PC-9 (cell line): ENCODE data around the gene PRKCB.

Experiments used
- EZH2 ChIP-seq: fragments of 200-600 bp; sonication (generic); IDR thresholded peaks from 2 replicates; pipeline ENCODE4 v1.8.0; 2017; ENCODE audit warnings: antibody characterized with exemption, low read depth
- TF ChIP-seq, protein P1 (sequence below): fragments of 200-600 bp; sonication (generic); conservative IDR thresholded peaks from 2 replicates; pipeline ENCODE4 v1.6.1; 2017; ENCODE audit warnings: mixed run types, antibody characterized with exemption, mild to moderate bottlenecking, moderate library complexity

DNA sequence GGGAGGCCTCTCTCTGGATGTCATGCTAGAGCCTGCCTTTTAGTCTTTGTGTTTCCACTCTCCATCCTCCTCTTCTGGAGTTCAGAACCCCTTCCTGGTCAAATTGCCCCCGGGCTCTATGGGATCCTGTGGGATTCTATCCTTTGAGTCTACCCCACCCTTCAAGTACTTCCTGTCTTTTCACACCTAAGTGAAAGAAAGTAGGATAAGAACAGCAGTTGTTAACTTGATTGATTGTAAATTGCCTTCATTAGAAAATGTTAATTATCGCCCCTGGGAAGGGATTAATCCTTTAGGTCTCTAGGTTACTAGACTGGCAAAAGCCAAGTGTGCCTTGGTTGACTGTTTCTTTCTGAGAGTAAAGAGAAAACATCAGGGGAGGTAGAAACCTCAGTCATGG lies 30.1 kb downstream of the PRKCB start:
- TF ChIP-seq, protein P1, sequence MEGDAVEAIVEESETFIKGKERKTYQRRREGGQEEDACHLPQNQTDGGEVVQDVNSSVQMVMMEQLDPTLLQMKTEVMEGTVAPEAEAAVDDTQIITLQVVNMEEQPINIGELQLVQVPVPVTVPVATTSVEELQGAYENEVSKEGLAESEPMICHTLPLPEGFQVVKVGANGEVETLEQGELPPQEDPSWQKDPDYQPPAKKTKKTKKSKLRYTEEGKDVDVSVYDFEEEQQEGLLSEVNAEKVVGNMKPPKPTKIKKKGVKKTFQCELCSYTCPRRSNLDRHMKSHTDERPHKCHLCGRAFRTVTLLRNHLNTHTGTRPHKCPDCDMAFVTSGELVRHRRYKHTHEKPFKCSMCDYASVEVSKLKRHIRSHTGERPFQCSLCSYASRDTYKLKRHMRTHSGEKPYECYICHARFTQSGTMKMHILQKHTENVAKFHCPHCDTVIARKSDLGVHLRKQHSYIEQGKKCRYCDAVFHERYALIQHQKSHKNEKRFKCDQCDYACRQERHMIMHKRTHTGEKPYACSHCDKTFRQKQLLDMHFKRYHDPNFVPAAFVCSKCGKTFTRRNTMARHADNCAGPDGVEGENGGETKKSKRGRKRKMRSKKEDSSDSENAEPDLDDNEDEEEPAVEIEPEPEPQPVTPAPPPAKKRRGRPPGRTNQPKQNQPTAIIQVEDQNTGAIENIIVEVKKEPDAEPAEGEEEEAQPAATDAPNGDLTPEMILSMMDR = no peak
- no peak for TF ChIP-seq EZH2
